Small intestine (tissue), 7 donors: ENCODE measurements around the gene CDK4. TPM values are rescaled to one million over a fixed set of nuclear protein-coding genes. Genes with fewer than 3 reads are reported as not detected.
A peak's percentile ranks its signal among the peaks of the same experiment; 100 is the strongest.

Experiments
- DNase-seq, 2 donors: peaks; one replicate each; pipeline versions ENCODE4 v3.0.0 to v3.0.0-alpha.2; 2013
- FAIRE-seq: peaks from 2 replicates; lab custom pipeline; 2012; peaks lifted over from hg19 to GRCh38; lab: Jason Lieb, UNC
- H3K27ac ChIP-seq, 3 donors: one replicate each; pipeline ENCODE4 v1.5.1; 2013; ENCODE audit warnings: low read length in 2 of 3, mild to moderate bottlenecking in 2 of 3, control low read depth in 1 of 3, inconsistent platforms in 1 of 3, low read depth in 1 of 3, moderate library complexity in 1 of 3
- H3K27me3 ChIP-seq, 3 donors: one replicate each; pipeline ENCODE4 v1.6.1; 2013; ENCODE audit warnings: low read length in 3 of 3, inconsistent platforms in 1 of 3; ENCODE audit not compliant: control insufficient read depth in 3 of 3, insufficient read depth in 3 of 3
- H3K36me3 ChIP-seq, 3 donors: one replicate each; pipeline ENCODE4 v1.6.1; 2013; ENCODE audit warnings: low read length in 3 of 3, inconsistent platforms in 1 of 3, low read depth in 1 of 3, mild to moderate bottlenecking in 1 of 3, moderate library complexity in 1 of 3; ENCODE audit not compliant: control insufficient read depth in 3 of 3, insufficient read depth in 2 of 3
- H3K4me1 ChIP-seq, 3 donors: one replicate each; pipeline ENCODE4 v1.6.1; 2013; ENCODE audit warnings: low read length in 2 of 3, inconsistent platforms in 1 of 3, low read depth in 1 of 3, mild to moderate bottlenecking in 1 of 3, moderate library complexity in 1 of 3; ENCODE audit not compliant: control insufficient read depth in 3 of 3, insufficient read depth in 2 of 3
- H3K4me3 ChIP-seq, 3 donors: one replicate each; pipeline ENCODE4 v1.5.1; 2013; ENCODE audit warnings: low read length in 3 of 3, control low read depth in 1 of 3, inconsistent platforms in 1 of 3, low read depth in 1 of 3, mild to moderate bottlenecking in 1 of 3, moderate library complexity in 1 of 3
- H3K9me3 ChIP-seq, 2 donors: one replicate each; pipeline ENCODE4 v1.6.1; 2013; ENCODE audit warnings: low read depth in 1 of 2, low read length in 1 of 2; ENCODE audit not compliant: control insufficient read depth in 2 of 2, insufficient read depth in 1 of 2
- WGBS, 3 donors: extraction: QIAGEN DNeasy Blood & Tissue Kit; methylation state at CpG; one replicate each; pipeline ENCODE4 v1.1.7; 2013; 5-methylcytosine and 5-hydroxymethylcytosine counted together
- polyA plus RNA-seq, 4 donors: library from polyadenylated mRNA; stranded (reverse) in 3 of 4; unstranded in 1 of 4; fragments of 200-250 nt in 3 of 4; fragments of 120-200 nt in 1 of 4; gene quantifications; one replicate each; pipeline versions ENCODE4 v1.2.1 to v1.2.3, GENCODE V29; 2013
- donor health status: healthy with polysubstance abuse.
- donor health status: control.
- donor health status: control.
- donor health status: Bipolar disorder and iron deficiency.
- donor health status: healthy.

Gene CDK4
- polyA plus RNA-seq, 4 donors: 13.2 to 225 (median 70.2) TPM

GRCh38 chr12:57737467-57738460 lies 14.3 kb downstream of the CDK4 start:
- FAIRE-seq (no peak), DNase-seq (no peak)
- WGBS, 3 donors: 12 to 34% (median 27%) methylated on average over 52 to 110 of the region's 110 CpGs
- no peak overlapping the region for H3K27ac ChIP-seq
- H3K27me3 ChIP-seq: peaks cover 3 to 95% (median 8%) of the 10 kb centered on the region in 3 donors
- no peaks in the 10 kb centered on the region for H3K36me3 ChIP-seq
- peaks cover 0 to 6% of the 10 kb centered on the region in 2 donors for H3K9me3 ChIP-seq
- H3K4me3 ChIP-seq: peak overlapping the region in 1 of 3 donors; percentile 13
- H3K4me1 ChIP-seq: no peaks in the 10 kb centered on the region

GRCh38 chr12:57736741-57737466 lies 15.2 kb downstream of the CDK4 start:
- 20 to 35% (median 30%) methylated on average over 27 to 31 of the region's 31 CpGs for WGBS, 3 donors
- H3K9me3 ChIP-seq: peaks cover 0 to 6% of the 10 kb centered on the region in 2 donors
- no peaks in the 10 kb centered on the region for H3K36me3 ChIP-seq
- H3K27ac ChIP-seq: no peak overlapping the region
- no peak overlapping the region for H3K4me3 ChIP-seq
- DNase-seq (no peak), FAIRE-seq (no peak)
- H3K27me3 ChIP-seq: peaks cover under 1 to 96% (median 8%) of the 10 kb centered on the region in 3 donors
- no peaks in the 10 kb centered on the region for H3K4me1 ChIP-seq

GRCh38 chr12:57735952-57736740 lies 16.0 kb downstream of the CDK4 start:
- Histone ChIP-seq H3K36me3 (no peaks in the 10 kb centered on the region), H3K27me3 (peaks cover 0 to 94% (median 8%) of the 10 kb centered on the region in 3 donors), H3K27ac (no peak overlapping the region), H3K4me3 (no peak overlapping the region), H3K4me1 (no peaks in the 10 kb centered on the region), H3K9me3 (peaks cover 0 to 6% of the 10 kb centered on the region in 2 donors)
- 12 to 31% (median 30%) methylated on average over 48 to 49 of the region's 49 CpGs for WGBS, 3 donors
- no peak for DNase-seq
- FAIRE-seq: no peak

GRCh38 chr12:57735198-57735855 lies 16.8 kb downstream of the CDK4 start:
- no peak for FAIRE-seq

GRCh38 chr12:57734591-57734990 lies 17.5 kb downstream of the CDK4 start:
- Histone ChIP-seq H3K36me3 (no peaks in the 10 kb centered on the region), H3K9me3 (peaks cover 0 to 6% of the 10 kb centered on the region in 2 donors), H3K4me1 (no peaks in the 10 kb centered on the region), H3K4me3 (no peak overlapping the region), H3K27ac (no peak overlapping the region), H3K27me3 (peaks cover 0 to 94% (median 4%) of the 10 kb centered on the region in 3 donors)
- DNase-seq (no peak), FAIRE-seq (no peak)
- WGBS, 3 donors: 82 to 86% (median 83%) methylated on average over 4 of the region's 4 CpGs

More at GRCh38 chr12:57735198-57735855, 16.8 kb downstream of the CDK4 start:
- H3K27me3 ChIP-seq: peaks cover 0 to 94% (median 4%) of the 10 kb centered on the region in 3 donors
- H3K36me3 ChIP-seq: no peaks in the 10 kb centered on the region
- no peak for DNase-seq
- 11 to 34% (median 23%) methylated on average over 8 of the region's 8 CpGs for WGBS, 3 donors
- H3K4me3 ChIP-seq: no peak overlapping the region
- H3K27ac ChIP-seq: no peak overlapping the region
- no peaks in the 10 kb centered on the region for H3K4me1 ChIP-seq
- H3K9me3 ChIP-seq: peaks cover 0 to 6% of the 10 kb centered on the region in 2 donors

- H3K27me3 ChIP-seq: peaks cover 0 to 93% (median 3%) of the 10 kb centered on the region in 3 donors
- WGBS, 3 donors: 81 to 85% (median 85%) methylated on average over 6 of the region's 6 CpGs
Measured at GRCh38 chr12:57733928-57734327, 18.2 kb downstream of the CDK4 start.

GRCh38 chr12:57732726-57733593 lies 19.1 kb downstream of the CDK4 start:
- Histone ChIP-seq H3K36me3 (no peaks in the 10 kb centered on the region), H3K4me1 (no peaks in the 10 kb centered on the region), H3K4me3 (no peak overlapping the region), H3K9me3 (peaks cover 0 to 6% of the 10 kb centered on the region in 2 donors), H3K27me3 (peaks cover 0 to 93% (median 2%) of the 10 kb centered on the region in 3 donors), H3K27ac (no peak overlapping the region)
- FAIRE-seq: no peak
- DNase-seq: no peak
- 74 to 84% (median 81%) methylated on average over 11 of the region's 11 CpGs for WGBS, 3 donors

More at GRCh38 chr12:57733928-57734327, 18.2 kb downstream of the CDK4 start:
- Histone ChIP-seq H3K4me1 (no peaks in the 10 kb centered on the region), H3K4me3 (no peak overlapping the region), H3K36me3 (no peaks in the 10 kb centered on the region), H3K27ac (no peak overlapping the region), H3K9me3 (peaks cover 0 to 6% of the 10 kb centered on the region in 2 donors)
- no peak for DNase-seq
- FAIRE-seq: no peak
